ENCODE measurements around the gene LRFN2.

The LRFN2 gene

GRCh38 chr6:40400738-40401137 is 186.4 kb downstream of the LRFN2 start:
- DNase-seq (ENCODE audit: low read depth in 2 of 2), result no peak

GRCh38 chr6:40399888-40400457 is 187.2 kb downstream of the LRFN2 start:
- DNase-seq (ENCODE audit: low read depth in 2 of 2), result no peak

- DNase-seq (ENCODE audit: low read depth in 2 of 2), result no peak
Measured at GRCh38 chr6:40398810-40399477, 188.2 kb downstream of the LRFN2 start.

- no peak for DNase-seq (ENCODE audit: low read depth in 2 of 2)
Measured at GRCh38 chr6:40398034-40398691, 189.0 kb downstream of the LRFN2 start.

- DNase-seq (ENCODE audit: low read depth in 2 of 2), result no peak
Measured at GRCh38 chr6:40397287-40398033, 189.7 kb downstream of the LRFN2 start.

- DNase-seq (ENCODE audit: low read depth in 2 of 2), result no peak
Measured at GRCh38 chr6:40395698-40396076, 191.5 kb downstream of the LRFN2 start.

DNA sequence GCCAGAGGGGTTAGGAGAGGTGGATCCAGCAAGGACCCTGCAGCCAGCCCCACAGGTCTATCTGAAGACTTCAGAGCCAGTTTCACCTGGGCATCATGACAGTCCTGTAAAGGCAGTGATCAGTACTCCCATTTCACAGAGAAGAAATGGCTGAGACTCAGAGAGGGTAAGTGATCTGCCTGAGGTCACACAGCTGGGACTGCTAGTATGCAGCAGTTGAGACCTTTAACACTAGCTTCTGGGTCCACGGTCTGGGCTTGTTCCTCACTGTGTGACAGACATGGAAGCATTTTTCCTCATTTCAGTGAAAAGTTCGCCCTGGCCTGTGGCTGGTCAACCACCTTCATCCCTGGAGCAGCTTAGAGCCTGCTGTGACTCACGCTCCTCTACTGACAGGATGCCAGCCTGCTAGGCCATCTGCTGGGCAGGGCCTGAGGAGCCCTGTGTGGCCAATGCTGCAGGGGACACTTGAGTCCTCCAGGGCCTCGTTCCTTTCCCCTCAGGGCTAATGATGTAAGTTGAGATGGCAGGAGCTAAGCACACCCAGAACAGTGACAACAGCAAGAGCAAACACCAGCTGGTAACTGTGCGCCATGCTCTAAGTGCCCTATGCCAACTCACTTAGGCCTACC is 192.0 kb downstream of the LRFN2 start:
- no peak for DNase-seq (ENCODE audit: low read depth in 2 of 2)

DNA sequence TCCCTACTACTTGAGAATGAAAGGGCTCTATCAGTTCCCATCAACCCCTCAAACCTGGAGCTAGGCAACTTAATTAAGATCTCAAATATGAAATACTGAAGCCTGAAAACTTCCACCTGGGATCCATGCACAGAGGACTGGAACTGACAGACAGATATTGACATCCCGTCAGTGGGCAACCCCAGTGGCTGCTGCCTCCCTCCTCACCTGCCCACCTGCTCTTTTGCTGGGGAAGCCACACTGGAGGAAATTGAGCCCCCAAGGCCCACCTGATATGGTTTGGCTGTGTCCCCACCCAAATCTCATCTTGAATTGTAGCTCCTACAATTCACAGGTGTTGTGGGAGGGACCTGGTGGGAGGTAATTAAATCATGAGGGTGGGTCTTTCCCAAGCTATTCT is 192.8 kb downstream of the LRFN2 start:
- no peak for DNase-seq (ENCODE audit: low read depth in 2 of 2)

GRCh38 chr6:40393641-40394040 is 193.5 kb downstream of the LRFN2 start:
- no peak for DNase-seq (ENCODE audit: low read depth in 2 of 2)

DNA sequence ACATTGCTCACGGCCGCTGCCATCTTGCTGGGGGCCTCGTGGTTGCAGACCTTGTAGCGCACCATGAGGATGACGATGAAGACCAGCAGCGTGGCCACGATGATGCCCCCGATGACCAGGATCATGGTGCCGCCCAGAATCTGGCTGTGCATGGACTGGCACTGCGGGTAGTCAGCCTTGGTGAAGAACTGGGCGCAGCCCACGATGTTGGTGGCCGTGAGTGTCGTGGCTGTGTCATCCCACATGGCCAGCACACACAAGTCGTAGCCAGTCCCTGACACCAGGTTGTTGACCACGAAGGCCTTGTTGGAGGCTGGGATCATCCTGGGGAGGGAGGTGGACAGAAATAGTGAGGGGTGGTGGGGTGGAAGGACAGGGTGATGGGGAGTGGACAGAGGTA is 194.6 kb downstream of the LRFN2 start:
- DNase-seq (ENCODE audit: low read depth in 2 of 2), result no peak

- DNase-seq (ENCODE audit: low read depth in 2 of 2), result no peak
Measured at GRCh38 chr6:40391851-40392517, 195.2 kb downstream of the LRFN2 start.

DNA sequence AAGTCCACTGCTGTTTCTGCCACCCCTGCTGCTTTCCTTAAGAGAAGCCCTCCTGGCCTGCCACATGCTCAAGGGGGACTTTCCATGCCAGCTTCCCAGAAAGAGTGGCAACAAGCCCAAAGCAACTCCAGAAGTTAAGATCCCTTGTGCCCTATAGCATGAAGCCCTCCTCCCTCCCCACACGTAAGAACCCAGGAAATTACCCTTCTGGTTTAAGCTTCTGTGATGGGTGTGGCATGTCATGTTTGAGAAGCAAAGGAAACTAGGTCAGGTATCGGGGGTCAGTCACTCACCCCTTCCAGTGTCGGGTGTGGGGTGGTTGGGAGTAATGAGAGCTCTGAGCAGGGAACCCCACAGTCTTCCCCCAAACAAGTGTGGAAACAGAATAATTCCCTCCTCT is 196.1 kb downstream of the LRFN2 start:
- no peak for DNase-seq (ENCODE audit: low read depth in 2 of 2)

- no peak for DNase-seq (ENCODE audit: low read depth in 2 of 2)
Measured at GRCh38 chr6:40390144-40390800, 196.9 kb downstream of the LRFN2 start.

- DNase-seq (ENCODE audit: low read depth in 2 of 2), result no peak
Measured at GRCh38 chr6:40389254-40389653, 197.9 kb downstream of the LRFN2 start.

DNA sequence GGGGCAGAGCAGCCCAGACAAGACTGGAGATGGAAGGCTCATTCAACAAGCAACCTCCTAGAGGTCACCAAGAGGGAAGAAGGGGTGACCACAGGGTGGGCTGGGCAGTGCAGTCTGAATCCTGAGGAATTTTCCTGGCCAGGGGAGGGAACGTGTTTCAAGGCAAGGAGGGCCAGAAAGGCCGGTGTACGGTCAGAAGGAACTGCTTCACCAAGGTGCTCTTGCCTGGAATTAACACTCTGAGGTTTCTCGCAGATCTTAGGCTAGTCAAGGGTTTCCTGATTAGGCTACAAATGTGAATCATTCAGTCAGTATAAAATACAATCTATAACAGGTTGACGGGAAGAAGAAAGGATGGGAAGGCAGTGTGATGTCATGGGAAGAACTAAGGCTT is 199.3 kb downstream of the LRFN2 start:
- DNase-seq (ENCODE audit: low read depth in 2 of 2), result no peak

DNA sequence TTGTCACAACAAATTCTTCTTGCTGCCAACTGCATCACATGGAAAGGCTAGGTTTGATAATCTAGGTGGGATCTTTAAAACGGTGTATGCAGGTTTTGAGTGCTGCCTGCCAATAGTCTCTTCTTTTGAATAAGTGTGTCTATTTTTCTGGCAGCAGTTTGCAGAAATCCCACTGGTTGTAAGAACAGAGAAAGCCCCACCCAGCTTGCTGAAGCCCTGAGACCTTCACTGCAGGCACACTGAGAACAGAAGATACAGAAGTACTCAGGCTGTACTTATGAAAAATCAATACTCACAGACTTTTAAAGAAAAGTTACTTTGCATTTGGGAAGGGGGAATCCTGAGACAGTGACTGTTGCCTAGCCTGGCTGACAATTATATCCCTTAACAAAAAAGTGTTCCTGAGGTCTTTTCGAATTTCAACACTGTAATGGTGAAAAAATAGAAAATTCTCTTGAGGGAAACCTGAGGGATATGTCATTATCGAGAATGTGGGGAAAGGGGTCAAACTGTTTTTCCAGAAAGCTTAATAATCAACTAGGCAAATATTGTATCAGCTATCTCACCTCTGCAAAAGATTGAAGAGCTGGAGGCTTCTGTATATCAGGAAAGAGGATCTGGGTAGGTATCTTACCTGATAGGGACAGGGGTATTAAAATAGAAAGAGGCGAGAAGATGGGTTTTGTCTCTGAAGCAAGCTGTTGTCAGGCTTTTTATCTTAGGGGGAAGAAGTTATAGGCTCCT is 199.9 kb downstream of the LRFN2 start:
- DNase-seq (ENCODE audit: low read depth in 2 of 2), result no peak

GRCh38 chr6:40386200-40386599 is 201.0 kb downstream of the LRFN2 start:
- no peak for DNase-seq (ENCODE audit: low read depth in 2 of 2)

DNA sequence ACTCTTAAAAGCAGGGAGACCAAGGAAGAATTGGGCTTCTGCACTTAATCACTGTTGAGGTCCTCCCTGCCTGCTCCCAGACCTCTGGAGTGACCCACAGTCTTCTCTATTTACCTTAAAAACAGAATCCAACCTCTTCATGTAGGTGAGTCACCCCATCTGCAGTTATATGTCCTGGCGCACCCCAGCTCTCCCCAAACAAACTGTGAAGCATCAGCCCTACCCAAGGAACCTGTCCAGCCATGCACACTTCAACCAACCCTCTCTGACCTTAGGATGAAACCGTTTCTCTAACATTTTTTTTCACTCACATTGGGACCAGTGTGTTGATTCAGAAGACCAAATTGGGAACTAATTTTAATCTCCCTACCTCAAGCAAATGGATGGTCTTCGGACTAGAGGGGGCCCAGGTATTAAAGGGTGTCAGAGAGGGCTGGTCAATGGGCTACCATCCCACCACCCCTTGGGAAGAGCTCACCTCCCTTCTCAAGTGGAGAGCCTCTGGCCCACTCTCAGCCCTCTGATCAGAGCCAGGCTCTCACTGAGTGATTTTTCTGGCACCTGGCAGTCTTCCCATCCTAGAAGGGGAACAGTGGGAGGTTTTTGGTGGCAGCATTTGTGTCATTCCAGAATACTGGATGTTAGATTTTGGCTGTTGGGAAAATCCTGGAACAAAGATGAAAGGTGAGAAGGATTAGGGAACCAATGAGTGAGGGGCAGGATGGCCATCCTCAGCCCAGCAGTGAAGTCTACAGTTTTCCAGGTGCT is 203.6 kb downstream of the LRFN2 start:
- DNase-seq (ENCODE audit: low read depth in 2 of 2), result no peak

DNA sequence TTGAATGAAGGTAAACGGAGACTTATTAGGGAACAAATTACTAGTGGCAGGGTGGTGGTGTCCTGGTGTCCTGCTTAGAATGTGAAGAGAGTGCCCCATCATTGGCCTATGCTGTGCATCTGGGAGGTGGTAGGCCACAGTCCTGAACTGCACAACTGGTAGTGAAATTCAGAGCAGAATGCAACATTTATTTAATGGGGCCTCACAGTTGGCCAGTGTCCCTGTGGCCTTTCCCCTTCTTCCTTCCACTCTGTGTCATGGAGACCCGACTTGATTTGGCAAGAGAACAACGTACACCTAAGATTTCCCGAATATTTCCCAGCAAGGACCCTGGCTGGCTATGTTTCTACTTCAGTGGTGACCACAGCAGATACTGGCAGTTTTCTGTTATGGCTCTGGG is 206.9 kb downstream of the LRFN2 start:
- DNase-seq (ENCODE audit: low read depth in 2 of 2), result no peak

DNA sequence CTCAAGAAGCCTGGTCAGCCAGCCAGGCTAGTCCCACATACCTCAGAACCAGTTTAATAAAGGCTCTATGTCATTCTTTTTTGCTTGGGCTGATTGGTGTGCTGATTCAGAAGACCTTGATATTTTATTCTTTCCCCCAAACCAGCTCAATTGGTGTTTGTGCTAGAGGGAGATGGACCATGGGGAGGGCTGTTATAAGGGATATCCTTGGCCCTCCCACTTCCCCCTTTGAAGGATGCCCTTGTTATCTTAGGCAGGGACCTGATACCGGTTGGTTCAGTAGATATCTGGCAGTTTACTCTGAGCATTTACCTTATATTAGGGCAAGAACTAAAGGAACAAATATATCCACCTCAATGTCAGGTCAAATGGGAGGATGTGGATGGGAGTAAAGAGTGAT is 207.4 kb downstream of the LRFN2 start:
- no peak for DNase-seq (ENCODE audit: low read depth in 2 of 2)
